HG03159 (cell line): ENCODE data around the gene EHD2.
"Not testable (repeated sequence)": the region's sequence is repeated elsewhere in the genome, so short reads cannot be mapped to it uniquely, and the experiment has no call there.

Experiments
- ATAC-seq: cut with Tn5 transposase; IDR thresholded peaks from one replicate; pipeline ENCODE4 v1.9.1; 2021; ENCODE audit warnings: mild to moderate bottlenecking, moderate library complexity; ENCODE audit not compliant: unreplicated experiment

The EHD2 gene

GRCh38 chr19:47765523-47766358, 52.5 kb downstream of the EHD2 start:
- ATAC-seq, result no peak

DNA sequence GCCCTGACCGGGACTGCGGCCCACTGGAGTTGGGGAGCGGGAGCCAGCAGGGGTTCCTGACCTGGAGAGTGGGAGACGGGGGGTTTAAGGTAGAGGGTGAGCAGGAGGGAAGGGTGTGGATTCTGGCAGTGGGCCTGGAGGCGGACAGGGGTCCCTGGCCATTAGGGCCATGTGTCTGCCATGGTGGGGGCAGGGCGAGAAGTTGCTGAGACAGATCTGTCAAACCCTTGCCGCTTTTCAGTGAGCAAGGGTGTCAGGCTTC, 53.1 kb downstream of the EHD2 start:
- ATAC-seq, result no peak

DNA sequence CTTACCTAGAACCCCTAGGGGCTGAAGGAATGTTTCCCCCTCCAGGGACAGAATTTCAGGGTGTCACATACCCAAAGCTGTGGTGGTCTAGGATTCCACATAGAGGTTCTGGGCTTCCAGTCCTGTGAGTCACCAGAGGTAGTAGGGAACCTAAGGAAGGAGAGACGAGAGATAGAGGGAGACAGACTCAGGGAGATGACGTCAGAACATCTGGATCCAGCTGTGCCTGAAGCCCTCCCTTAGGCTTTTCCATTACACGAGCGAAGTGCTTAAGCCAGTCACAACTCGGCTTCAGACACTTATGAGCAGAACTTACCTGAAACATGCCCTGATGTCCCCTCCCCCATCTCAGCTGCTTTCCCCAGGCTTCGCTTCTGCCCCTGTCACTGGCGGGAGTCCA, 53.4 kb downstream of the EHD2 start:
- no peak for ATAC-seq

GRCh38 chr19:47767349-47767748, 54.1 kb downstream of the EHD2 start:
- no peak for ATAC-seq

- no peak for ATAC-seq
These were observed 55.4 kb downstream of the EHD2 start for GRCh38 chr19:47768604-47769003.

GRCh38 chr19:47769534-47769933, 56.3 kb downstream of the EHD2 start:
- no peak for ATAC-seq

- not testable (repeated sequence) for ATAC-seq
These were observed 58.1 kb downstream of the EHD2 start for GRCh38 chr19:47771291-47771690.

GRCh38 chr19:47776568-47776967, 63.3 kb downstream of the EHD2 start:
- no peak for ATAC-seq

DNA sequence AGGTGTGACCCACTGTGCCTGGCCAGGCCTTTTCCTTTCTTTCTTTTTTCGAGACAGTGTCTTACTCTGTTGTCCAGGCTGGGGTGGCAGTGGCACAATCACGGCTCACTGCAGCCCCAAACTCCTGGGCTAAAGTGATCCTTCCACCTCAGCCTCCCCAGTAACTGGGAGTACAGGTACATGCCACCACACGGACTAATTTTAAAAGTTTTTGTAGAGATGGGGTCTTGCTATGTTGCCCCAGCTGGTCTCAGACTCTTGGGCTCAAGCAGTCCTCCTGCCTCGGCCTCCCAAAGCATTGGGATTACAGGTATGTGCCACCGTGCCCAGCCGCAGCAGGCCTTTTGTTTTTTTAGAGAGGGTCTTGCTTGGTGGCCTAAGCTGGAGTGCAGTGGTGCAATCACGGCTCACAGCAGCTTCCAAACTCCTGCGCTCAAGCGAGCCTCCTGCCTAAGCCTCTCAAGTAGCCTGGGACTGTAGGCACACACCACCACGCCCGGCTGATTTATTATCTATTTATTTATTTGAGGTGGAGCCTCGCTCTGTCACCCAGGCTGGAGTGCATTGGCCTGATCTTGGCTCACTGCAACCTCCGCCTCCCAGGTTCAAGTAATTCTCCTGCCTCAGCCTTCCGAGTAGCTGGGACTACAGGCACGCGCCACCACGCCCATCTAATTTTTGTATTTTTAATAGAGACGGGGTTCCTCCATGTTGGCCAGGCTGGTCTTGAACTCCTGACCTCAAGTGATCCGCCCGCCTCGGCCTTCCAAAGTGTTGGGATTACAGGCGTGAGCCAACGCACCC, 64.2 kb downstream of the EHD2 start:
- ATAC-seq, result not testable (repeated sequence)

DNA sequence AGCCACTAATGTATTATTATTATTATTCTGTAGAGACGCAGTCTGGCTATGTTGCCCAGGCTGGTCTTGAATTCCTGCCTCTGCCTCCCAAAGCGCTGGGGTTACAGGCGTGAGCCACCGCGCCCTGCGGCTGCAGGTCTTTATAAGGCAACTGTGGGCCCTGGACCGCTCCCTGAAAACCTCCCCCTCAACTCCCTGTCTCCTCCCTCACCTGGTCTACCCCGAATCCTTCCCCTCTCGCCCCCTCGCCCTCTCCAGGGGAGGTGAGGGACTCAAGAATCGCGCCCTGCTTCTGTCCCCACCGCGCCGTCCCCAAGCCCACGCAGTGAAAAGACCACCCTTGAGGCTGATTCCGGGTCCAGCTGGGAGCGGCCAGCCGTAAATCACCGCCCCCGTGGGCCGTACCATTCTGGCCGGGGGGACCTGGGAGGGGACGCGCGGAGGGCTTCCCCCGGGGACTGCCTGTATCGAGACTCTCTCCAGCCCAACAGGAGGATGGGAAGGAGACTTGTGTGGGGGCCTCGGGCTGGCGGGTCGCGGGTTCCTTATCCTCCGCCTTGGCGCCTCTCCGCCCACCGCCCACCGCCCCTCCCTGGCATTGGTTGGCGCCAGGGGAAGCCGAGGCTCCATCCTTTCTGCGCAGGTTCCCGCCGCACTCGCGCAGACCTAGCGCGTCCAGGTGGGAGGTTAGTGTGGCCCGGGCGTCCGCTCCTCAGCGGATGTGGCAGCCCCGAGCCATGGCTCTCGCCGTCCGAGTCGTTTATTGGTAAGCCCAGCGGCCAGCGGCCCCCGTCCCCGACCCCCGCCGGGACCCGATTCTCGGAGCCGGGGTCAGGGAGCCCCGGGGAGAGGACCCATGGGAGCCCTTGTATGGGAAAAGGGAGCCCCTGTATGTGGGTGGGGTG, 65.1 kb downstream of the EHD2 start, which contains the start of gene SELENOW:
TSS of gene SELENOW (plus strand) at position 655 of the 905 bp plus-strand sequence. CDS start at position 738, 83 bp downstream.
- peak; percentile 78 for ATAC-seq

GRCh38 chr19:47778954-47779351, 65.7 kb downstream of the EHD2 start:
- ATAC-seq, result peak; percentile 13

DNA sequence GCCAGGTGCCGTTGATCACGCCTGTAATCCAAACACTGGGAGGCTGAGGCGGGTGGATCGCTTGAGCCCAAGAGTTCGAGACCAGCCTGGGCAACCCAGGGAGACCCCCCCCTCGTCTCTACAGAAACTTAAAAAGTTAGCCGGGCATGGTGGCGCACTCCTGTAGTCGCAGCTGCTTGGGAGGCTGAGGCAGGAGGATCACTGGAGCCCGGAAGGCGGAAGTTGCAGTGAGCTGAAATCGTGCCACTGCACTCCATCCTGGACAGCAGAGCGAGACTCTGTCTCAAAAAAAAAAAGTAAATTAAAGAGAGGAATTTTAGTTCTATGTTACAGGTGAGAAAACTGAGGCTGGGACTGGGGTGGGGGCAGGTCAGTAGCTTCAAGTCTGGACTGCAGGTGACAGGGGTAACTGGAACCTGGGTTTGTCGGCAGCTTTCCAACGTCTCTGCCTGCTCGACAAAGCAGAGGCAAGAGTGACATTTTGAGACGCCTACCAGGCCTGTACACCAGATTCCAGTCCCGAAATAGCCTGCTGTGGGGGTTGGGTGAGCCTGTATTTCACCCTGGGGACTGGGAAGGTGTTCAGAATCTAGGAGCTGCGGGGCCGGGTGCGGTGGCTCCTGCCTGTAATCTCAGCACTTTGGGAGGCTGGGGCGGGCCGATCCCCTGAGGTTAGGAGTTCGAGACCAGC, 66.4 kb downstream of the EHD2 start:
- ATAC-seq, result no peak

GRCh38 chr19:47780215-47780551, 67.0 kb downstream of the EHD2 start:
- ATAC-seq, result no peak

GRCh38 chr19:47781590-47782262, 68.5 kb downstream of the EHD2 start:
- no peak for ATAC-seq

GRCh38 chr19:47786566-47786965, 73.3 kb downstream of the EHD2 start:
- no peak for ATAC-seq

DNA sequence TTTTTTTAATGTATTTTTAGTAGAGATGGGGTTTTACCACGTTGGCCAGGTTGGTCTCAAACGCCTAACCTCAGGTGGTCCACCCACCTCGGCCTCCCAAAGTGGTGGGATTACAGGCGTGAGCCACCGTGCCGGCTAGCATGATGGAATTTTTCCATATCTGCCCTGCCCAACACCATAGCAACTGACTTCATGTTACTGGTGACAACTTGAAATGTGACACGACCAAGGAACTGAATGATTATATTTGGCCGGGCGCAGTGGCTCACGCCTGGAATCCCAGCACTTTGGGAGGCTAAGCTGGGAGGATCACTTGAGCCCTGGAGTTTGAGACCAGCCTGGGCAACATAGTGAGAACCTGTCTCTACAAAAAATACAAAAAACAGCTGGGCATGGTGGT, 74.1 kb downstream of the EHD2 start:
- not testable (repeated sequence) for ATAC-seq

DNA sequence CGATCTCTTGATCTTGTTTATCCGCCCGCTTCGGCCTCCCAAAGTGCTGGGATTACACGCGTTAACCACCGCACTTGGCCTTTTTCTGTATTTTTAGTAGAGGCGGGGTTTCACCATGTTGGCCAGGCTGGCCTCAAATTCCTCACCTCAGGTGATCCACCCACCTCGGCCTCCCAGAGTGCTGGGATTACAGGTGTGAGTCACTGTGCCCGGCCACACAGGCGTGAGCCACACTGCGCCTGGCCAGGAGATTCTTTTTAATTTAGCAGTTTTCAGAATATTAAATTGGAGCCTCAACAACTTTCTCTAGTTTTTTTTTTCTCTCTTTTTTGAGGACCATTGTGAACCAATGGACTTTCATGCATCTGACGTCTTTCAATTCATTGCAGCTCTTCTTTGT, 76.6 kb downstream of the EHD2 start:
- not testable (repeated sequence) for ATAC-seq

DNA sequence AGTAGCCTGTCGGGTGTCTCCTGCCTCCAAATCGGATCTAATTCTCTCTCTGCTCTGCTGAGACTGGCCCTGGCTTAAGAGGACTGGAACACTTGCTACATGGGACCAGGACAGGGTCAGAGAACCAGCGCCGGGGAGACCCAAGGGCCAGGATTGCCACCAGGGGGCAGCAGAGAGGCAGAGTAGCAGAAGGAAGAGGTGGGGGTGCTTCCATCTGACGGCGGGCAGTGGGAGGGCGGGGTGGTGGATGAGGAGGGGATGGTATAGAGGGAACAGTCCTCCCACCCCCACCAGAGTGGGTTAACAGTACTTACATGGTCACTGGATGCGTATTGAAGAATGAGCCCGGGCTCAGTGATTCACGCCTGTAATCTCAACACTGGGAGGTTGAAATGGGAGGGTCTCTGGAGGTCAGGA, 77.2 kb downstream of the EHD2 start:
- no peak for ATAC-seq

DNA sequence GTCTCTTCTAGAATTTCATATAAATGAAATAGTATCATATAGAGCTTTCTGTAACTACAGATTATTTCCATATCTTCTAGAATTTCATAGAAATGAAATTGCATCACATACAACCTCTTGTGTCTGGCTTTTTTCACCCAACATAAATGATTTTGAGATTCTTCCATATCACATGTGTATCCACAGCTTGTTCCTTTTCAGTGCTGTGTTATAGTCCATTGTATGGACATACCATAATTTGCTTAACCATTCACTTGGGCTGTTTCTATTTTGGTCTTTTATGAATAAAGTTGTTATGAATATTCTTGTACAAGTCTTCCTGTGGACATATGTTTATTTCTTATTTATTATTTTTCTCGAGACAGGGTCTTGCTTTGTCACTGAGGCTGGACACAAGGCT, 79.4 kb downstream of the EHD2 start:
- ATAC-seq, result no peak
